Right ventricle myocardium superior (tissue), 1 donor: Measurements from ENCODE around the gene POMC. TPM values are rescaled to one million over a fixed set of nuclear protein-coding genes. Genes with fewer than 3 reads are reported as not detected.

Experiments
- ATAC-seq: fragments of 200-7000 bp; cut with Tn5 transposase; one replicate; pipeline ENCODE4 v1.9.1; 2020; ENCODE audit warnings: mild to moderate bottlenecking; ENCODE audit not compliant: poor library complexity
- DNase-seq: peaks from one replicate; pipeline ENCODE4 v3.0.0-alpha.2; 2020
- intact Hi-C: fragments of 100-400 bp; cut with DNase I; formaldehyde crosslinking; loops from one replicate; pipeline ENCODE4 v1.11.2; 2022
- total RNA-seq: library from RNA; stranded (reverse); fragmentation: NEBNext Ultra II Directional; extraction: Animal tissue kit (Norgen Biotek cat#: 25700); gene quantifications from one replicate; pipeline ENCODE4 v1.2.1, GENCODE V29; 2021
- donor health status: DM: no; HTN: yes; CAD: no; lungs with severe emphysema.

POMC gene
- total RNA-seq, 1 donor from 2014 or later, result 9.2 TPM

- intact Hi-C loops, result no loop called here
- DNase-seq (no peak), ATAC-seq (no peak)
These were observed 53.0 kb downstream of the POMC start for GRCh38 chr2:25115249-25115883.

- DNase-seq, result no peak
- no peak for ATAC-seq
- intact Hi-C loops, result no loop called here
These were observed 56.3 kb downstream of the POMC start for GRCh38 chr2:25112113-25112512.

Other genes with a start within 250 kb of the POMC start
- gene ADCY3, start 248.3 kb downstream of the POMC start, total RNA-seq, result 19.8 TPM
- 8.5 TPM for gene DNAJC27, start 196.6 kb downstream of the POMC start, total RNA-seq
- 3.8 TPM for gene EFR3B, start 126.5 kb downstream of the POMC start, total RNA-seq
- gene DNMT3A, start 173.3 kb upstream of the POMC start, total RNA-seq, result 20.2 TPM